Fibroblast of lung (primary cell): ENCODE measurements around the gene SLC9A8.

Source experiments
- EZH2 ChIP-seq: IDR thresholded peaks from 2 replicates; pipeline ENCODE4 v1.5.1; 2012; ENCODE audit warnings: low read length, control low read depth, mild to moderate bottlenecking; ENCODE audit errors: missing control alignments
- TF ChIP-seq, protein P1 (sequence below), 2 donors: IDR thresholded peaks in 1 of 2; conservative IDR thresholded peaks in 1 of 2; 1 replicate in 1 of 2; 2 replicates in 1 of 2; pipeline ENCODE4 v1.5.1; 2011 to 2012; ENCODE audit warnings: low read length in 2 of 2, control low read depth in 1 of 2, inconsistent platforms in 1 of 2, low read depth in 1 of 2, mild to moderate bottlenecking in 1 of 2

DNA sequence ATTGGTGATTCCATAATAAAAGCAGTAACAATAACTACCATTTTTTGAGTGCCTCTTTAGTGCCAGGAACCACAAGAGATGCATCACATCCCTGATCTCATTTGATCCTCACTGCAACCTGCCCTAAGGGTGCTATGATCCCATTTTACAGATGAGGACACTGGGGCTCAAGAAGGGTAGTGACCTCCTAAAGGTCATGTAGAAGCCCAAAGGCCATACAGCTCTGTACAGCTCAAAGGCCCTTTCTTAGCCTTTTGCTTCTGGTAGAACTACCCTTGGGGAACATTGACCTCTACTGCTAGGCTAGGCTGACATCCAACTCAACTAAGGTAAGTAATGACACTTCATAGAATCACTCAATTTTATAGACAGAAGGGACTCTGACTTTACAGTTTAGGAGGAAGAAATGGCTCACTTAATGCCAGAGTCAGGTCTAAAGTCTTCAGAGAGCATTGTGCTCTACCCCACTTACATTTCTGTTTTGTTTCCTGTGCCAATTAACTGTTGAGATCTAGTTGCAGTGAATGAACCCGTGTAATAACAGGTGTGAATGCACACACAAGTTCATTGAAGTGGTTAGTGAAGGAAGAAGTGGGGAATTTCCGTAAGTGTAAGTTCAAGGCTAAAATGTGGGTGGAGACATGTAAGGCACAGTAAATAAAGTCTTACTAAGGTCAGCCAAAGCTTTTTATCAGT lies 10.7 kb downstream of the SLC9A8 start:
- TF ChIP-seq, protein P1, sequence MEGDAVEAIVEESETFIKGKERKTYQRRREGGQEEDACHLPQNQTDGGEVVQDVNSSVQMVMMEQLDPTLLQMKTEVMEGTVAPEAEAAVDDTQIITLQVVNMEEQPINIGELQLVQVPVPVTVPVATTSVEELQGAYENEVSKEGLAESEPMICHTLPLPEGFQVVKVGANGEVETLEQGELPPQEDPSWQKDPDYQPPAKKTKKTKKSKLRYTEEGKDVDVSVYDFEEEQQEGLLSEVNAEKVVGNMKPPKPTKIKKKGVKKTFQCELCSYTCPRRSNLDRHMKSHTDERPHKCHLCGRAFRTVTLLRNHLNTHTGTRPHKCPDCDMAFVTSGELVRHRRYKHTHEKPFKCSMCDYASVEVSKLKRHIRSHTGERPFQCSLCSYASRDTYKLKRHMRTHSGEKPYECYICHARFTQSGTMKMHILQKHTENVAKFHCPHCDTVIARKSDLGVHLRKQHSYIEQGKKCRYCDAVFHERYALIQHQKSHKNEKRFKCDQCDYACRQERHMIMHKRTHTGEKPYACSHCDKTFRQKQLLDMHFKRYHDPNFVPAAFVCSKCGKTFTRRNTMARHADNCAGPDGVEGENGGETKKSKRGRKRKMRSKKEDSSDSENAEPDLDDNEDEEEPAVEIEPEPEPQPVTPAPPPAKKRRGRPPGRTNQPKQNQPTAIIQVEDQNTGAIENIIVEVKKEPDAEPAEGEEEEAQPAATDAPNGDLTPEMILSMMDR (conservative IDR thresholded peaks at IDR 0.05 in 1 of 2, IDR thresholded peaks at IDR 0.05 in 1 of 2; ENCODE audit: low read depth in 1 of 2, low read length in 2 of 2): no peak
- TF ChIP-seq EZH2: no peak
